GM21381 (cell line): ENCODE results near the gene TNK2.

Experiments used
- ATAC-seq: cut with Tn5 transposase; IDR thresholded peaks from one replicate; pipeline ENCODE4 v1.9.1; 2021; ENCODE audit warnings: mild to moderate bottlenecking, moderate library complexity; ENCODE audit not compliant: unreplicated experiment

The TNK2 gene

DNA sequence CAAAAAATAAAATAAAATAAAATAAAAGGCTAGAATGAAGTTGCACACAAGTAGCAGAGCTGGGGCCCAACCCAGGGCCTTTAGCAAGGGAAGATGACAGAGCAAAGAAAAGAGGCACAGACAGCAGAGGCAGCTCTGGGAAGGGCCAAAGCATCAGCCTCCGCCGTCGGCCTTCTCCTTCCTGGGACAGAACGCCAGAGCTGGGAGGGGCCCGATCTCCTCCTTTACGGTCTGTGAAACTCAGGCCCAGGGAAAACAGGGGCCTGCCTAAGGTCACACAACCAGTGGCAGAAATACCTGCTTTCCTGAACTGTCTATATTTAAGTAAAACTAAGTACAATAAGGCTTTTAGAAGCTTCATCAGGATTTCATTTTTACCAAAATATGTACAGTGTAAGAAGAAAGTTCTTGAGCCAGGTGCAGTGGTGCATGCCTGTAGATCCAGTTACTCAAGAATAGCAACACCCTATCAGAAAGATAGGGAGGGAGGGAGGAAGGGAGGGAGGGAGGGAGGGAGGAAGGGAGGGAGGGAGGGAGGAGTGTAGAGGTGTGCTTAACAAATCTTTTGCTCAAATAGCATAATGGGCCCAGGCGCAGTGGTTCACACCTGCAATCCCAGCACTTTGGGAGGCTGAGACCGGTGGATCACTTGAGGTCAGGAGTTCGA, 53.6 kb downstream of the TNK2 start:
- no peak for ATAC-seq

DNA sequence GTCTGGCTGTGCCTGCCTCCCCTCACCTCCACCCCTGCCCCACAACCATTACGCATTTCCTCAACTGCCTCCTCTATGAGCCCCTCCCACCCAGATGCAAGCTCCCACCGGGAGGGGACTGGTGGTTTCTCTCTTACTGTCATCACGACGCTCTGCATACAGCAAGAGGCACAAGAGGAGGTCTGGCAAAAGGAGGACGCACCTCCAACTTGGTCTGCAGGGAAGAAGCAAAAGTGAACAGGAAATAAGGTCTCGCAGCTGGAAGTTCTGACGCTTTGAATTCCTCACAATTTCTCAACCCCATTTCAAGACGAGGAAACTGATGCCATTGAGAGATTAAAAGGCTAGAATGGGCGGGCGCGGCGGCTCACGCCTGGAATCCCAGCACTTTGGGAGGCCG, 54.4 kb downstream of the TNK2 start:
- no peak for ATAC-seq

DNA sequence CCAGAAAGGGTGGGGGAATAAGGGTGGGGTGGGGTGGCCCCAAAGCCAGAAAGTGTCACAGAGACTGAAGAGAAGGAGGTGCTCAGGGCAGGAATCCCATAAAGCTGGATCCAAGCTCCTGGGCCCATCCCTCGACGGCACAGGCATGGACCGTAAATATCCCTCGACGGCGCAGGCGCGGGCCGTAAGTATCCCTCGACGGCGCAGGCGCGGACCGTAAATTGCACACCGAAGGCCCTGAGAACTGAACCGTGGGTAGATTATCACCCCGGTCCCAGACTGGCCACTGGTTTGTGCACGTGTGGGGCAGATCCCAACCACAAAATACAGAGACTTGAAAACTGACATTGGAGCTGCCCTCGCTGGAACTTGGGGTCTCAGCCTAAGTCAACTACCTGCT, 55.3 kb downstream of the TNK2 start:
- no peak for ATAC-seq

DNA sequence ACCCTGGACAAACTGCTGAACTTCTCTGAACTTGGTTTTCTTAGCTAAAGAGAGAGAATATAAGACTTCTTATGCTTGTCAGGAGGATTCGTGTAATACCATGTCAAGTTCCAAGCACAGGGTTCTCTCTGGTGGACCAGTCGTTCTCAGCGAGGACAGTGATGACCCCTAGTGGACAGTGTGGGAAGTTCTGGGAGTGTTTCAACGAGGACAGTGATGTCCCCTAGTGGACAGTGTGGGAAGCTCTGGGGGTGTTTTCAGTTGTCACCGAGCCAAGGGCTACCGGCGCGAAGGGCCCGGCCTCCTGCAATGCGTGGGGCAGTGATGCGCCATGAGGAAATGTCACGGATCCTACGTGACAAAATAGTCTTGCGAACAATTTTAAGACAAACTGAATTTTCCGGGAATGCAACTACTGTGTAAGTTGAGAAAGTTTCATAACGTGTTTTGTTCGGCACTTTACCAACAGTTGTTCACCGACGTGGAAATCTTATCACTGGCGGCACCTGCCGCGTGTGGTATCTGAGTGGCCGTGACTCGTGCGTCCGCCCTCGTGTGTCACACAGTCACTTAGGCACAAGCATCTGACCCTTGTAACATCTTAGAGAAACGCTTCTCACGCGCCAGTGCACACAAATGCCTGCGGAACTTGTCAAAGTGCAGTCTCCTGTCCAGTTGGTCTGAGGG, 57.4 kb downstream of the TNK2 start:
- peak; percentile 93 for ATAC-seq

GRCh38 chr3:195849322-195850074, 58.9 kb downstream of the TNK2 start:
- no peak for ATAC-seq

DNA sequence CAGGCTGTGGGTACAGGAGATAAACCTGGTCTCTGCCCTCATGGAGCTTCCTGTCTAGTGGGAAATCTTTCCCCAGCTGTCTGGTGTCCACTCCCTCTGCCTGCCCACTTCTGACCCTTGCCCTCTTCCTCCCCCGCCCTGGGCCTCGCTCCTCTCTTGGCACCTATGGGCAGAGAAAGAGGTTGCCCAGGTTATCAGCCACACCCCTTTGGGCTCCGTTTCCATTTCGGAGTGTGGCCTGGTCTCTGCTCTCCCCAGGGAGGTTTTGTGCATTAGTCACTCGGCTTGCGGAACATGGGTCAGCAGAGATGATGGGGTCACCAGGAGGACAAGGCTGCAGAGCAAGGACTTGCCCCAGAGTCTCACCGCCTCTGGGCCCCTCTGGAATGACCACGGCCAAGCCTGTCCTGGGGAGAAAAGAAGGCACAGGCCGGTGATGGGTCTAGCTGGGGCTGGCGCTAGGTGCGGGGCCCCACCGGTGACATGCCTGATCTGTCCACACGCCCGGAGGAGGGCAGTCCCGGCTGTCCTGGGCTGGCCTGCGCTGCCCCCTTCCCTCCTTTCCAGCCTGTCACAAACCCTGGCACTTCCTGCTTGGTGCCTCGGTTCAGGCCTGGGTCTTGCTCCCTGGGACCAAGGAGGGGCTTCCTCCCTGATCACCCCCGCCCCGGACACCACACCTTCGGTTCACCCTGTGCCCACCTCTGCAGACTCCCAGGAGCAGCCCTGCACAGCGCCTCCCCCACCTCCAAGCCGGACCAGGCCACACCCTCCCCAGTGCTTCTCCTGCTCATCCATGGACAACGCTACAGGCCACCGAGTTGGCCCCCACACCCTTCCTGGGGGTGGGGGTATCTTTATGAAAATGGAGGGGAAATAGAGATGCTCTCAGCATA, 61.0 kb downstream of the TNK2 start:
- ATAC-seq: no peak

- ATAC-seq: no peak
Observed at GRCh38 chr3:195845483-195845882, 62.9 kb downstream of the TNK2 start.

DNA sequence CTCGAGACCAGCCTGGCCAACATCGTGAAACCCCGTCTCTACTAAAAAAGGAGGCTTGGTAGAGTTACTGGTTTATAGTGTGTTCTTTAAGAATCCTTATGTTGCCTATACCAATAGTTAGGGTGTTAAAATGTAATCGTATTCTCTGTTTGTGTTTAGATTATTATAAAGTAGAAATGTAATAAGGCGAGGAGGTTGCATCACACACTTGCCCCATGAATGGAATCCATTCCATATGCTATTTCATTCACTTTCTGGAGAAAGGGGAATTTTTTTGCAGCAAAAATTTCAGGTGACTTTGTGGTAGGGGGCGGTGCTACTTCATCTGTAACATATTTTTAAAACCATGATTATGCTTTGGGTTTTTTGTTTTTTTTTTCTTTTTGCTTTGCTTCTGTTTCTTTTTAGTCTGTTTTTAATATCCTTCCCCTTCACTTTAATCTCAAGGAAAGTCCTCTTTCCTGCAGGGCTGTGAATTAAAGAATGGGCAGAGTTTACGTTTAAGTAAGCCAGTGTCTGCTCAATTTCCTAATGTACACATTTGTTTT, 63.6 kb downstream of the TNK2 start:
- no peak for ATAC-seq

GRCh38 chr3:195839260-195840010, 68.9 kb downstream of the TNK2 start:
- ATAC-seq: no peak

DNA sequence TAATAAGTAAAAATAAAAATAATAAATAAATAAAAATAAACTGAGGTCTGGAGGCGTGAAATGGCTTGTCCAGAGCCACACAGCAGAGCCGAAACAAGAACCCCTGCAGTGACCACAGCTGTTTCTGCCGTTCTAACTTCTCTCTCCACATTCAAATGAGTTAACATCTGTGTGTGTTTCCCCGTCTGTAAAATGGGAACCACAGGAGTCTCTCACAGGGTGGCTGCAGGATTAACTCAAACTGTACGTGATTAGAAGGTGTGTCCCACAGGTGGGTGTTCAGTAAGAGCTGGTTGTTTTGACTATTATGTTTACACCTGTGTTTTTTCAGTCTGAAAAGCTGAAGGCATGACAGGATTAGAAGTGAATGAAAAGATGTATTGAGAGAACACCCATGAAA, 69.6 kb downstream of the TNK2 start:
- ATAC-seq: no peak

DNA sequence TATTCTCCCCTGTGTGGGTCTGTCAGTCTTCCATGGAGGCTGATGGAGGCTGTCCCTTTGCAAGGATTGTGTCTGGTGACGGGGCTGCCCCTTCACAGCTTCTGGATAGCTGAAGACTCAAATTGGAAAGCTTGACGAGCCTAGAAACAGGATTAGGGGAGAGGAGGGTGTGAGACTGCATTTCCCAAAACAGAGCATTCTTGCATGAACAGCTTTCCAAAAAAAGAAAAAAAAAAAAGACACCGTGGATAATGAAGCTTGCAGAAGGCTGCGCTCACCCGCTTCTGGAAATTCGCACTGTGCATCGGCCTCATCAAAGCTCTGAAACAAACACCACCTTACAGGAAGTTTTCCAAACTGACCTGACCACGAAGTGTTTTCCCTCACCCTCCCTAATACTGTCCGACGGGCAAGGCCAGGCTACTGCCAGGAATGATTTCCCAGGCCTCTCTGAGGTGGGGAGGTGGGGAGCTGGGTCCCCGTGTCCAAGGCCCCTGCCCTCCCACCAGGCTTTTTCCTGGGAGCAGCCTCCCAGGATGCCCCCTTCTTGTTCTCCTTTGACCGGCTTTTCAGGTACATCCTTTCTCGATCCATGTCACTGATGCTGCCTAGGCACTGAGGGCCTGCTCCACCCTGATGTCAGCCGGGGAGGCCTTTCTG, 71.7 kb downstream of the TNK2 start:
- no peak for ATAC-seq

DNA sequence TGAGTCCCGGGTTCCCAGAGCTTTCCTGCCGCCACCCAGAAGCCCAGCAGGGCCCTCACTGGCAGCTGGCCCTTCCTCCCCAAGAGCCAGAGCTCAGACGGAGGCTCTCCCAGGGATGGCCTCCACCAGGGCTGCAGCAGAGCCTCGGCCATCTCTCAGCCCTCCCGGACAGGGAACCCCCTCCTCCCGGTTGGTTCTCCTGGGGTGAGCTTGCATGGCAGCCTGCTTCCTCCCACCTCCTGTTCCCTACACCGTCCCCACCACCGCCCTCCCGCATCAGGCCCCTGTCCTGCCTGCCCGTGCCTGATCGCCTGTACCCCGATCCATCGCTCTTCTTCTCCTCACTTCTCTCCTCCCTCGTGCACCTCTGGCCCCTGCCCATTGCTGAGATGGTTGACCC, 72.6 kb downstream of the TNK2 start:
- ATAC-seq: no peak

DNA sequence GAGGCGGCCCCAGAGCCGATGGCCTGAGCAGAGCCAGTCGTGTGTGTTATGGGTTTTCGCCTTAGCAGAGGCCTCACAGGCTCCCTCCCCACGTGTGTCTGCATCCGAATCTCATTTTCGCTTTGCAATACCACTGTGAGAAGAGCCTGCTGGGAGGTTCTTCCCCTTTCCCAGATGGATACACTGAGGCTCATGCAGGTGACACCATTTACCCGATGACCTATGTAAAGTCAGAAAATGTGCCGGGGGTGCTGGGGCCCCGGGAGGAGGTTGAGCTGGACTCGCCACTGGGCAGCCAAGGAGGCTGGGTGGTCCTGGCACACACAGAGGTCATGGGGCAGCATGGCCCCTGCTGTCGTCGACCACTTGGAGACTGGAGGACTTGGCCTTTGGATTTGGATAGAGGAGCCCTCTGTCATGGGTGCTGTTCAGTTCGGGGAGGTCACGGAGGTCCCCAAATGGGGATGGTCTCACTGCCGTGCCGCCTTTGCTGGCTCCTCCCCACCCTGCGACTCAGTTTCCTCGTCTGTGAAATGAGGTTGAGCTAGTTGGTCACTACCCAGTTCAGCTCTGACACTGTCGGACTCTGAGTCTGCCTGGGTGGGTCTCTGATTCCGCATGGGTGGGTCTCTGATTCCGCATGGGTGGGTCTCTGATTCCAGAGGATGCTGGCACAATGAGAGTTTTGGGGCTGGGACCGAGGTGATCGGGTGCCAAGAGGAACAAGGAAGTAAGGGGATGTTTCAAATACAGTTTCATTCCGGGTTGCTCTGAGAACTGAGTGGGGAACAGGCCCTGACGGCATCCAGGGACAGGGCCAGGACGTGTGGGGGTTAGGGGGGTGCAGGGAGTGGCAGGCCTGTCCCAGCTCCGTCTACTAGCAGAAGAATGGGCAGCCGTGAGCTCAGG, 73.4 kb downstream of the TNK2 start:
- ATAC-seq: no peak

DNA sequence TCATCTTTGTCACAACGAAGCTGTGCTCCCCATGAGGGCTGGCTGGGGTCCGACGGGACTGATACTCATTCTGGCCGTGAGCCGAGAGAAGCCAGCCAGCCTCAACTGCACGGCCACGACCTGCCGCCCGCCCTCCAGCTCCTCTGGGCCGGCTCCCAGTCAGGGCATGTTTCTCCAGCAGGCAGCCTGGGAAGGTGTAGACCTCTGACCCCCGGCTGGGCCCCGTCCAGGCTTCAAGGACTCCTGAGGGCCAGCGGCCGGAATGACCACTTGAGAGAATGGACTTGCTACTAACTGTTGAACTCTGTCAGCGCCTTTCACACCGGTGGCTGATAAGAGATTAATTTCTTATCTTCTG, 78.5 kb downstream of the TNK2 start:
- no peak for ATAC-seq

DNA sequence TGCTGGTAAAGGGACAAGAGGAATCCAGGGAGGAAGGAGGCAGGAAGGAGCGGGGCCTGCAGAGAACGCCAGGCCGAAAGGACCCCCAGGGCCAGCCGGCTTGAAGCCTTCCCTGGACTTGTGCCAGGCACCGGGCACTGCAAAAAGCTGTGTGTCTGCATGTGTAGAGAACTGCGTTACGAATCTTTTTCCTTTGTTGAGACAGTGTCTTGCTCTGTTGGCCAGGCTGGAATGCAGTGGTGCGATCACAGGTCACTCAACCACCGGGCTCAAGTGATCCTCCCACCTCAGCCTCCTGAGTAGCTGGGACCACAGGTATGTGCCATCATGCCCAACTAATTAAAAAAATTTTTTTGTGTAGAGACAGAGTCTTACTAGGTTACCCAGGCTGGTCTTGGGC, 79.6 kb downstream of the TNK2 start:
- no peak for ATAC-seq

DNA sequence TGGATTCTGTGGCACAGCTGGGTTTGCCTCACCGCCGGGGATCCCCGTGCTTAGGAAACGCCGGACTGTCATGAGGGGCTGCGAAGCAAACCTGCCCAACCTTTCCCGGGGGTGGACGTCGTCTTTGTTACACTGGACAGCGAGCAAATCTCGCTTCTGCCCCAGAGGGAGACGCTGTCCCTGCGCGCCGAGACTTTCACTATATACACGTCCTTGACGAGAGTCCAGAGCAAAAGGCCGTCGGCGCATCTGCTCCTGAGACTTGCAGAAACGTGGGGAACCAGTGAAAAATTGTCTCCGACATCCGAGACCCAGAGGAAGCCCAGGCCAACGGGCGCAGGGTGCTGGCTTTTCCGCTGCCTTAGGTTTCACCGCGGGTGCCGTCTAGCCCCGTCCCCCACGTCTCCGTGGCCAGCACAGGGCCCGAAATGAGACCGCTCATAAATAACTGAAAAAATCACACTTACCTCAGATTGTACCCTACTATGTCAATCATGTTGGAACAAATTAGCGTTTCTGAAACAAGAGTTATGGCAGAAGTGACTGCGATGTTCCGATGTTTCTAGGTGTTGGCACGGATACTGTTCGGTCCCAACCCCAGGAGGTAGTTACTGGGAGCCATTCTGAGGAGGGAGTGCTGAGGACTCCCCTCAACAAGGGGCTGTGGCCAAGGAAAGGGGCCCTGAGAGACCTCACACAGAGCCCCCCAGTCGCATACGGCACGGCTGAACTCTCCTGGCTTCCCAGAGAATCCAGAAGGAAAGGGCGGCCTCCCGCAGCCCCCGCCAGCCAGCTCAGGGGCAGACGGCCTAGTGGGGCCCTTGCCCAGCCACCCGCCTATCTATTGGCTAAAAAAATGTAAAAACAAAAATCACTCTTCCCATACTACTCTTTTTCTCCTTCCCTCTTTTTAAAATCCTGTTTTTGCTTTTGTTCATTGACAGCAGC, 82.2 kb downstream of the TNK2 start:
- no peak for ATAC-seq

- ATAC-seq: no peak
Observed at GRCh38 chr3:195825191-195825588, 83.2 kb downstream of the TNK2 start.
